Subcutaneous adipose tissue (tissue), 4 donors: Measurements from ENCODE around the gene SNCB. TPM values are rescaled to one million over a fixed set of nuclear protein-coding genes. Genes with fewer than 3 reads are reported as not detected.

Source experiments
- total RNA-seq, 4 donors: library from RNA; depleted of rRNA; stranded (reverse); fragments of >200 nt; gene quantifications; one replicate each; pipeline ENCODE4 v1.1.0, GENCODE V29; 2016
- TF ChIP-seq, protein P1 (sequence below): fragments of 450-650 bp; IDR thresholded peaks from one replicate; pipeline ENCODE4 v1.5.1; 2016; ENCODE audit warnings: low read depth, mild to moderate bottlenecking, control low read depth, antibody characterized with exemption, moderate library complexity

The SNCB gene
- total RNA-seq: not detected

DNA sequence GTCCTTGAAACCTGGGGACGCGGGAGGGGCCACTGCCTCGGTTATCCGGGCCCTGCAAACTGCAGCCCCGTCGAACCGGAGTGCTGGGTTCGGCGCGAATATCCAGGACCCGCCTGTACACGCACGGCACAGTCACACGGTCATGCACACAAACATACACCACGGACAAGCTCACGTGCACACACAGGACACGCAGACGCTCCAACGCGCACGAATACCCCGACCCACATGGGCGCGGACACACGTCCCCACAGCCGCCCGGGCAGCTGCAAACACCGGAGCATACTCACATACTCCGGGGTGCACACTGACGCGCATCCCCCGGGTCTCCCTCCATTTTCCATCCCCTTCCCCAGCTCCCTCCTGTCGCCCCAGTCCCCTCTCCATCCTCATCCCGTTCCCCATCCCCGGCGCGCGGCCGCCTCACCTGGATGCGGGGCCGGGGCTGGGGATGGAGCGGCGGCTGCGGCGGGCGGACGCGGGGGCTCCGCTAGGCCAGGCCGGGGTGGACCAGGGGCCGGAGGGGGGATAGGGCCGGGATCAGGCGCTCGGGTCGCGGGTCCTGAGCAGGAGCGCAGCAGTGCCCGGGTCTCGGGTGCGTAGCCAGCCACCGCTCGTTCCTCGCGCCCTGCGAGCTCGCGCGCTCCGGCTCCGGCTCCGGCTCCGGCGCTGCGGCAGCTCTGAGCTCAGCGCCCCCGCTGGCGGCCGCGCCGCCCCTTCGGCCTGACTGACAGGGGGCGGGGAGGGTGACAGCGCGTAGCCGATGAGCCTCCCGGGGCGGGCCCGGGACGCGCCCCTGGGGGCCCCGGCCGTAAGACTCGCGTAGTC, at the start of gene SNCB, which contains the start of gene EIF4E1B:
TSS of gene SNCB (minus strand) at position 682 of the 828 bp plus-strand sequence. CDS start 880 bp downstream, outside the sequence.
TSS of gene EIF4E1B (plus strand) at position 823 of the 828 bp plus-strand sequence. CDS start 12,113 bp downstream, outside the sequence.
- TF ChIP-seq, protein P1, sequence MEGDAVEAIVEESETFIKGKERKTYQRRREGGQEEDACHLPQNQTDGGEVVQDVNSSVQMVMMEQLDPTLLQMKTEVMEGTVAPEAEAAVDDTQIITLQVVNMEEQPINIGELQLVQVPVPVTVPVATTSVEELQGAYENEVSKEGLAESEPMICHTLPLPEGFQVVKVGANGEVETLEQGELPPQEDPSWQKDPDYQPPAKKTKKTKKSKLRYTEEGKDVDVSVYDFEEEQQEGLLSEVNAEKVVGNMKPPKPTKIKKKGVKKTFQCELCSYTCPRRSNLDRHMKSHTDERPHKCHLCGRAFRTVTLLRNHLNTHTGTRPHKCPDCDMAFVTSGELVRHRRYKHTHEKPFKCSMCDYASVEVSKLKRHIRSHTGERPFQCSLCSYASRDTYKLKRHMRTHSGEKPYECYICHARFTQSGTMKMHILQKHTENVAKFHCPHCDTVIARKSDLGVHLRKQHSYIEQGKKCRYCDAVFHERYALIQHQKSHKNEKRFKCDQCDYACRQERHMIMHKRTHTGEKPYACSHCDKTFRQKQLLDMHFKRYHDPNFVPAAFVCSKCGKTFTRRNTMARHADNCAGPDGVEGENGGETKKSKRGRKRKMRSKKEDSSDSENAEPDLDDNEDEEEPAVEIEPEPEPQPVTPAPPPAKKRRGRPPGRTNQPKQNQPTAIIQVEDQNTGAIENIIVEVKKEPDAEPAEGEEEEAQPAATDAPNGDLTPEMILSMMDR: no peak

- TF ChIP-seq, protein P1: no peak
Measured at GRCh38 chr5:176679365-176680225, 49.3 kb upstream of the SNCB start.

GRCh38 chr5:176678584-176678983, 48.2 kb upstream of the SNCB start:
- TF ChIP-seq, protein P1: no peak

DNA sequence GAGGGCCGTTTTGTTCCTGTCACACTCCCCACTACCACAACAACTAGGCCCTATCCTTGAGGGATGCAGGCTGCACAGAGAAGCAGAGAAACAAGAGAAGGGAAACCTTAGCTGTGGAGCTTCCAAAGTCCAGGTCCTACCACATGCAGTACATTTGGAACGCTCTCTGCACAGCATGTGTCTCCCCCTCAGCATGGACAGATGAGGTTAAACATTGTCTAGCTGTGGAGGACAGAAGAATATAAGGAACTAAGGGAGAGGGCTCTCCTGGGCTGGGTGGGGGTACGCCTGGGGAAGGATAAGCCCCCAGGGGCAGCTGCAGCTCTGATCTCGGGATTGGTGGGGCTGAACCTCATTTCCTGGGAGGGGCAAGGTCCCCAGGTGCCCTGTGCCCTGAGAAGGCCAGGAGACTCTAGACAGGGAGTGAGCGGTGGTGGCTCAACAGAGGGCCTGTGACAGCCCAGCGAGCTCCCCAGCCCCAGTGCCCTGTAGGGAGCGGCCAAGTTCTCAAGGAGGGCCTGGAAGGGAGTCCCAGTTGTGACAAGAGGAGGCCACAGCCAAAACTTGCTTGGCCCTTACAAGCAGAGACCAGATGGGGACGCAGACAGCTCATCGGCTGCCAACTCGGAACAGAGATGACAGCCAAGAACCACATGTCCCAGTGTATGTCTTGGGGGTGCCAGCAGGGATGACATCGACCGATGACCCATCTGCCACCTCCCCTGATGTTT, 47.0 kb upstream of the SNCB start:
- TF ChIP-seq, protein P1: no peak

- TF ChIP-seq, protein P1: no peak
Measured at GRCh38 chr5:176676361-176676824, 46.1 kb upstream of the SNCB start.

DNA sequence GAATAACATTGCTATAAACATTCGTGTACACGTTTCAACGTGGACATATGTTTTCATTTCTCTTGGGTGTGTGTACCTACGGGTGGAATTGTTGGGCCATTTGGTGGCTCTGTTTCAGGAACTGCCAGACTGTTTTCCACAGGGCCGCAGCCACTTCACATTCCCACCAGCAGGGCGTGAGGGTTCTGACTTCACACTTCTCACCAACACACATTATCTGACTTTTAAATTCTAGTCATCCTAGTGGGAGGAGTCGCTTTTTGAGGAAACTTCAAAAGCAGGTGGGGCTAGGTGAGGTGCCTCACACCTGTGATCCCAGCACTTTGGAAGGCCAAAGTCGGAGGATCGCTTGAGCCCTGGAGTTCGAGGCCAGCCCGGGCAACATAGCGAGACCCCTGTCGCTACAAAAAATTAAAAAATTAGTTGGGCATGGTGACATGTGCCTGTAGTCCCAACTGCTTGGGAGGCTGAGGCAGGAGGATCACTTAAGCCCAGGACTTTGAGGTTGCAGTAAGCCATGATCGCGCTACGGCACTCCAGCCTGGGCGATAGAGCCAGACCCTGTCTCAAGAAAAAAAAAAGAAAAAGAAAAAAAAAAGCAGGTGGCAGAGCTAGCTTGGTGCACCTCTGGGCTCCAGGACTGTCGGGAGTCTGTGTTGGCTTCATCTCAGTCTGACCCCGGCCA, 45.5 kb upstream of the SNCB start:
- TF ChIP-seq, protein P1: no peak
